ENCODE measurements around the gene ADH7. TPM values are rescaled to one million over a fixed set of nuclear protein-coding genes. Genes with fewer than 3 reads are reported as not detected.

Gene ADH7
- not detected in 5 replicates for total RNA-seq (2022; extraction: Qiagen RNA extraction; ENCODE audit: low read depth)

DNA sequence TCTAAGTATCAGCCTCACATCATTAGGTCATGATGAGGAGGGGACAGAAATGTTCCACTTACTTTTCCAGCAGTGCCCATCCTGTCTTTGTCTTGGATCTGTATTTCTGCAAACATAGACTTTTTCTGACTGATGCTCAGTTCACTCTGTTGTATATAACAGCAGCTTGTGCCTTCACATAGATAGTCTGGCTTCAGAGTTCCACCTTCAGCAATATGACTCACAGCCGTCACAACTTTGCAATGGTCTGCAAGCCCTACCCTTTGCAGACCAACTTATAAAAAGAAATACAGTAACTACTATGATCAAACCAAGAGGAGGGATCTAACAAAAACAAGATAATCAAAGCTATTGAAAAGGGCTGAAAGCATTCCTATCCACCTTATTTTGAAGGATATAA, at the start of gene ADH7:
ADH7 (minus strand) TSS at position 189 of the 400 bp plus-strand sequence; CDS start at position 80, 109 bp downstream.

Other genes starting within 250 kb of the ADH7 start
- 0.07 TPM in 1 of 5 replicates, not detected in the others for gene ADH6, start 216.1 kb downstream of the ADH7 start, total RNA-seq (2022; extraction: Qiagen RNA extraction; ENCODE audit: low read depth)
- not detected in 5 replicates for gene ADH1A, start 144.4 kb downstream of the ADH7 start, total RNA-seq (2022; extraction: Qiagen RNA extraction; ENCODE audit: low read depth)
- gene ADH1B, start 113.9 kb downstream of the ADH7 start, total RNA-seq (2022; extraction: Qiagen RNA extraction; ENCODE audit: low read depth) = not detected in 5 replicates
- gene ADH1C, start 82.6 kb downstream of the ADH7 start, total RNA-seq (2022; extraction: Qiagen RNA extraction; ENCODE audit: low read depth) = not detected in 5 replicates
- gene C4orf17, start 75.7 kb upstream of the ADH7 start, total RNA-seq (2022; extraction: Qiagen RNA extraction; ENCODE audit: low read depth) = not detected in 5 replicates
- gene TRMT10A, start 128.7 kb upstream of the ADH7 start, total RNA-seq (2022; extraction: Qiagen RNA extraction; ENCODE audit: low read depth) = 3.8 to 5.2 TPM (median 4.3 TPM) in 5 replicates
- not detected in 5 replicates for gene MTTP, start 139.5 kb upstream of the ADH7 start, total RNA-seq (2022; extraction: Qiagen RNA extraction; ENCODE audit: low read depth)
- not detected in 5 replicates for gene C4orf54, start 222.5 kb upstream of the ADH7 start, total RNA-seq (2022; extraction: Qiagen RNA extraction; ENCODE audit: low read depth)

Measured in A549 treated with ZK216348 at 1 μM for 4 hours (cell line).